Coronary artery (tissue), 2 donors: ENCODE results near the gene GRIK3.

ENCODE experiments used
- DNase-seq: peaks from one replicate; pipeline ENCODE4 v3.0.0-alpha.2; 2017; ENCODE audit warnings: low spot score
- H3K27ac ChIP-seq, 2 donors: fragments of 200-600 bp; sonication (generic); one replicate each; pipeline ENCODE4 v1.5.1; 2016 to 2019
- H3K4me3 ChIP-seq: fragments of 200-600 bp; sonication (generic); 2 replicates; pipeline ENCODE4 v1.5.1; 2016; ENCODE audit warnings: mild to moderate bottlenecking, moderate library complexity
- CTCF ChIP-seq: fragments of 200-600 bp; sonication (generic); IDR thresholded peaks from one replicate; pipeline ENCODE4 v1.5.1; 2019; ENCODE audit warnings: antibody characterized with exemption

Gene GRIK3

GRCh38 chr1:36866169-36866814 lies 168.0 kb downstream of the GRIK3 start:
- TF ChIP-seq CTCF = no peak
- no peak for DNase-seq
- H3K4me3 ChIP-seq = no peak overlapping the region
- H3K27ac ChIP-seq = no peak overlapping the region

GRCh38 chr1:36865602-36865900 lies 168.8 kb downstream of the GRIK3 start:
- H3K27ac ChIP-seq = no peak overlapping the region
- no peak for DNase-seq
- H3K4me3 ChIP-seq = no peak overlapping the region
- TF ChIP-seq CTCF = no peak

GRCh38 chr1:36864823-36865601 lies 169.3 kb downstream of the GRIK3 start:
- no peak overlapping the region for H3K4me3 ChIP-seq
- H3K27ac ChIP-seq = no peak overlapping the region
- TF ChIP-seq CTCF = no peak
- DNase-seq = no peak

- TF ChIP-seq CTCF = no peak
- no peak for DNase-seq
- no peak overlapping the region for H3K27ac ChIP-seq
- no peak overlapping the region for H3K4me3 ChIP-seq
These were observed 170.0 kb downstream of the GRIK3 start for GRCh38 chr1:36864182-36864822.

- H3K27ac ChIP-seq = no peak overlapping the region
- no peak for DNase-seq
- no peak for TF ChIP-seq CTCF
- H3K4me3 ChIP-seq = no peak overlapping the region
These were observed 170.8 kb downstream of the GRIK3 start for GRCh38 chr1:36863500-36863899.

GRCh38 chr1:36863061-36863460 lies 171.3 kb downstream of the GRIK3 start:
- Histone ChIP-seq H3K27ac (no peak overlapping the region), H3K4me3 (no peak overlapping the region)
- TF ChIP-seq CTCF = no peak
- no peak for DNase-seq
